Glutamatergic neuron (in vitro differentiated cells): ENCODE data around the gene PHF23. TPM values are rescaled to one million over a fixed set of nuclear protein-coding genes. Genes with fewer than 3 reads are reported as not detected.

ENCODE experiments used
- DNase-seq: peaks from one replicate; pipeline ENCODE4 v3.0.0; 2022
- H3K27ac Mint-ChIP-seq: one replicate; pipeline ENCODE4 v1.8.0; 2020; ENCODE audit warnings: mild to moderate bottlenecking, mixed read lengths, inconsistent platforms; ENCODE audit not compliant: unreplicated experiment
- H3K27me3 Mint-ChIP-seq: one replicate; pipeline ENCODE4 v1.8.0; 2020; ENCODE audit warnings: mild to moderate bottlenecking, moderate library complexity, mixed read lengths, inconsistent platforms; ENCODE audit not compliant: unreplicated experiment
- H3K36me3 Mint-ChIP-seq: one replicate; pipeline ENCODE4 v1.8.0; 2020; ENCODE audit warnings: mild to moderate bottlenecking, mixed read lengths, inconsistent platforms; ENCODE audit not compliant: unreplicated experiment
- H3K4me1 Mint-ChIP-seq: one replicate; pipeline ENCODE4 v1.8.0; 2020; ENCODE audit warnings: mild to moderate bottlenecking, low read depth, mixed read lengths, inconsistent platforms; ENCODE audit not compliant: unreplicated experiment
- H3K4me3 Mint-ChIP-seq: one replicate; pipeline ENCODE4 v1.8.0; 2020; ENCODE audit warnings: mild to moderate bottlenecking, mixed read lengths, inconsistent platforms; ENCODE audit not compliant: unreplicated experiment
- H3K9me3 Mint-ChIP-seq: one replicate; pipeline ENCODE4 v1.8.0; 2020; ENCODE audit warnings: mild to moderate bottlenecking, moderate library complexity, mixed read lengths, inconsistent platforms; ENCODE audit not compliant: unreplicated experiment
- CTCF ChIP-seq: fragments of 200-600 bp; sonication (generic); IDR thresholded peaks from one replicate; pipeline ENCODE4 v1.5.0; 2021; ENCODE audit not compliant: partially characterized antibody, unreplicated experiment
- total RNA-seq: library from RNA; stranded (reverse); fragmentation: NEBNext Ultra II Directional; extraction: Animal tissue kit (Norgen Biotek cat#: 25700); gene quantifications from one replicate; pipeline ENCODE4 v1.2.1, GENCODE V29; 2021; ENCODE audit not compliant: unreplicated experiment

PHF23 gene
- total RNA-seq, 1 donor from 2014 or later, result 72.3 TPM

GRCh38 chr17:7238420-7239090, 702 bp downstream of the PHF23 start:
- no peak for TF ChIP-seq CTCF
- no peak for DNase-seq
- Mint-ChIP-seq H3K27ac (peak overlapping the region; percentile 89), H3K36me3 (peaks cover 15% of the 10 kb centered on the region), H3K4me1 (peaks cover 27% of the 10 kb centered on the region), H3K4me3 (peak overlapping the region; percentile 93), H3K27me3 (peaks cover 46% of the 10 kb centered on the region), H3K9me3 (peaks cover 43% of the 10 kb centered on the region)

DNA sequence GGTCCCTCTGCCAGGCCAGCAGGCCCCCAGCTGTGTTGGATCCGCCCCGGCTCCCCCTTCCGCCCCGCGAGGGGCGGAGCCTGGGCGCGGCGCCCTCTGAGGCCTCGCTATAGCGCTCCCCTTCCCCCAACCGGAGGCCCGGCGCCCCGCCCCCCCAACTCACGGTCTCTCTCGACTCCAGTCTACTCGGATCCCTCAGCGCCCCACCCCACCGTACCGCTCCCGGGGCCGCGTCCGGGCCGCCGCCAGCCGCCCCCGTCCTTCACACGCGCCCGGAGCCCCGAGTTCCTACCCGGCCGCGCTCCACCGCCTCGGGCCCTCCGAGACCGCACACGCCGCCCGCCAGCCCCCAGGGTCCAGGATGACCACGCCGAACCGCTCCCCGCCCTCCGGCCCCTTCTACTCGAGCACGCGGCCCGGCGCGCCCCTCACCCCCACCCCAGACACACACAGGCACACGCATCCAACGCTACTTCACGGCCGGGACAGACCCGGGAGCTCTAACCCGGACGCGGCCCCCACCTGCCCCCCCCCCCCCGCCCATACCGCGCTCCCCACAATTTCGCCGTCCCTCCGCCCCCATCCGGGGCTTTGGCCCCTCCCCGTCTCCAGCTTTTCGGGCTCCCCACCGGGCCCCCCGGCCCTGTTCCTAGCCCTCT, 1.4 kb downstream of the PHF23 start:
- H3K27me3 Mint-ChIP-seq, result peaks cover 42% of the 10 kb centered on the region
- peaks cover 25% of the 10 kb centered on the region for H3K4me1 Mint-ChIP-seq
- peak overlapping the region; percentile 87 for H3K4me3 Mint-ChIP-seq
- peaks cover 15% of the 10 kb centered on the region for H3K36me3 Mint-ChIP-seq
- DNase-seq, result peak; percentile 76
- peak overlapping the region; percentile 79 for H3K27ac Mint-ChIP-seq
- H3K9me3 Mint-ChIP-seq, result peaks cover 42% of the 10 kb centered on the region
- TF ChIP-seq CTCF, result no peak

DNA sequence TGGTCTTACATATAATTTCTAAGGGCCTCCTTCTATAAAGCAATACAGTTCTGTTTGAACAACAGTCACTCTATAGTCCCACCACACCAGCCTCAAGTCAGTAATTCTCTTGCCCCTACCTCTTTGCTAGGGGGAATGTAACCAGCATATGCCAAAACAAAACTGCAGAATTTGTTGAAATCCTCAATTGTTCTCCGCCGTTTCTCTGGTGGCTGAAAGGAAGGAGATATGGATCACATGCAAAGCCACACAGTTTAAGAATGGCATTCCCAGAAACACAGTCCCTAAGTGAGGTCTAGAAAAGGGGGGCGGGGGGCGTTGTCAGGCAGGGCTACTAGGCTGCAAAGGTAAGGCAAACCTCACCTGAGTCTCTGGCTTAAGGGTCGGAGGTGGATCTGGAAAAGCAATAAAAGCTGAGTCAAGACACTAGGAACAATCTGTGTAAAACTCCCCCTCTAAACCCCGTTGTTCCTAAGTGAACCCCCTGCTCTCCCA, 1.9 kb downstream of the PHF23 start:
- Mint-ChIP-seq H3K4me3 (peak overlapping the region; percentile 87), H3K27me3 (peaks cover 39% of the 10 kb centered on the region), H3K9me3 (peaks cover 38% of the 10 kb centered on the region), H3K27ac (peak overlapping the region; percentile 79), H3K4me1 (peaks cover 28% of the 10 kb centered on the region), H3K36me3 (peaks cover 15% of the 10 kb centered on the region)
- no peak for DNase-seq
- TF ChIP-seq CTCF, result no peak

DNA sequence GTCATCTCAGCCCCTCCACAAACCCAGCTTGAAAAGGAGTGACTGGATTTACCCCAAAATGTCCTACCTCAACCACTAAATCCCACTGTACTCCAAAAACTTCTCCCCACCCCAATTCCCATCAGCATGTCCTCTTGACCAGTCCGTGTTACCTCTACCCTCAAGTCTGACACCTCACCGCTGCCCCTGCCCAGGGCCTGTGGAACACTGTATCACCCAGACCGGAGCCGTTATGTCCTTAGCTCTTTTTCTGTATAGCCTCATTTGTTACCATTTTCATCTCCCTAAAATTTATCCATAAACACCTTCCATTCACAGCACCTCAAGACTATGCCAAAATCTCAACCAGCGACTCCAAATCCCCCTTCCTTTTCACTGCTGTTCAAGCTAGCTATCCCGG, 2.4 kb downstream of the PHF23 start:
- peak overlapping the region; percentile 87 for H3K4me3 Mint-ChIP-seq
- no peak for DNase-seq
- peaks cover 34% of the 10 kb centered on the region for H3K27me3 Mint-ChIP-seq
- peaks cover 33% of the 10 kb centered on the region for H3K4me1 Mint-ChIP-seq
- peaks cover 15% of the 10 kb centered on the region for H3K36me3 Mint-ChIP-seq
- H3K9me3 Mint-ChIP-seq, result peaks cover 35% of the 10 kb centered on the region
- TF ChIP-seq CTCF, result no peak
- peak overlapping the region; percentile 79 for H3K27ac Mint-ChIP-seq
